GM18505 (cell line): Measurements from ENCODE around the gene ZAP70.

Experiments
- ATAC-seq: cut with Tn5 transposase; IDR thresholded peaks from one replicate; pipeline ENCODE4 v1.9.1; 2021; ENCODE audit not compliant: unreplicated experiment
- POLR2A ChIP-seq: IDR thresholded peaks from 4 replicates; pipeline ENCODE4 v1.6.1; 2011; ENCODE audit warnings: borderline replicate concordance; ENCODE audit not compliant: insufficient read depth, insufficient read length; ENCODE audit errors: extremely low read depth

The ZAP70 gene

DNA sequence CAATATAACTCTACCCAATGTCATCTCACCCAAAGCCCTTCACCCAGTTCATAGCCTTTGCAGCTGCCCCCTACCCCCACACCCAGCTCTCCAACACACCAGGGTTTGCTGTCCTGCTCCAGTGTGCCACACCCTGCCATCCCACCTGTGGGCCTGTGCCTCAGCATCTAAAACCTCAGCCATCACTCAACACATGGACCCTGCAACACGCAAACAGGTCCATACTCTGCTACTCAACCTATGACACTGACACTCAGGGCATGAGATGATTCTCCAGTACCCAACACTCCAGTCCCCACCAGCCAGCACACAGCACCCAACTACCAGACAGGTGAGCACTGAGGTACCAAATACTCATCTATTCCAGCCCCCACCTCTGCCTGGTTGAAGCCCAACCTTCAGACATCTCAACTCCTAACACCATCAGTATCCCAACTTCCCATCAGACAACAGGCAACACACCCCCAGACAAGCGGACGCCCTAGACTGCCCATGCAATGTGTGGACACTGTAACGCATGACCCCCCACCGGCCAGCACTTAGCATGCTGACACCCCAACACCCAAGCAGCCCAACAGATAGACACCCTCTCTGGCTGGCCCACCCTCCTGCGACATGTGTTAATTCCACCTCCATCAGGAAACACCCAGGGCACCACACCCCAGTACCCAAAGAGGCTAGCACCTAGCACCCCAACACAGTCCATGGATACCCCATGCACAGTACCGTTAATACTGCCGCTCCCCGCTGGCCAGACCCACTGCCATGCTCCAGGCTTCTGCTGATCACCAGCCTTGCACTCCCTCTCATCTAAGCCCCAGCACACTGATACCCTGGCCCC, 25.0 kb downstream of the ZAP70 start:
- ATAC-seq = no peak
- no peak for TF ChIP-seq POLR2A

DNA sequence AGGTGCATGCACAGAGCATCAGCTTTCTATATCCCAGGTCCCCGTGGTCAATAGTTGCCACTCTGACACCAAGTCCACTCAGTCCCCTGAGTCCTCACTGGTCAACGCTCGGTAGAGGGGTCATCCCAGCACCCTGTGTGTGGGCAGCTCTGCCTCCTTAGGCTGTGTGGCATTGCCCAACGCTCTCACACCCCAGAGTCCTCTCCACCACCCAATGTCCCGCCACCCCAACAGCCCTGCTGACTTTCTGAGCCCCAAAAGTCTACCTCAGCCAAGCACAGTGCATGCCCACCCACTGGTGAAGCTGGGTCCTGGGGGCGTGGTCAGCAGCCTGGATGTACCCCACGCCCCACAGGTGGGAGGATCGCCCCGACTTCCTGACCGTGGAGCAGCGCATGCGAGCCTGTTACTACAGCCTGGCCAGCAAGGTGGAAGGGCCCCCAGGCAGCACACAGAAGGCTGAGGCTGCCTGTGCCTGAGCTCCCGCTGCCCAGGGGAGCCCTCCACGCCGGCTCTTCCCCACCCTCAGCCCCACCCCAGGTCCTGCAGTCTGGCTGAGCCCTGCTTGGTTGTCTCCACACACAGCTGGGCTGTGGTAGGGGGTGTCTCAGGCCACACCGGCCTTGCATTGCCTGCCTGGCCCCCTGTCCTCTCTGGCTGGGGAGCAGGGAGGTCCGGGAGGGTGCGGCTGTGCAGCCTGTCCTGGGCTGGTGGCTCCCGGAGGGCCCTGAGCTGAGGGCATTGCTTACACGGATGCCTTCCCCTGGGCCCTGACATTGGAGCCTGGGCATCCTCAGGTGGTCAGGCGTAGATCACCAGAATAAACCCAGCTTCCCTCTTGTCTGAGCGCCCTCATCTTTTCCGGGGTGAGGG, 25.9 kb downstream of the ZAP70 start:
- no peak for ATAC-seq
- no peak for TF ChIP-seq POLR2A

DNA sequence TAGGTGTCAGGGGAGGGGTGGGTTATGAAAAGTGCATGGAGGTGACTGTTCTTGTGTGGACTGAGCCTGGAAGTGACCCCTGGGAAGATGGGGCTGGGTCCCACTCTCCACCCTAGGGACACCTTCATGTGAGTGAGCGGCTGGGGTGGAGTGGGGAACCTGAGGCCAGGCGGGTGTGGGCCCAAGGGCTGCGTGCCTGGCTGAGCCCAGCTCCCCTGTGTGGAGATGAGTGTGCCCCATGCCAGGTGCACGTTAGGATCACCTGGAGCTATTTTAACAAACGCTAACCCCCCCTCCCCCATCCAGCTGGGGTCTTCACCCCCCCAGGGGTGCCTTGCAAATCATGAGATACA, 26.5 kb downstream of the ZAP70 start:
- TF ChIP-seq POLR2A = no peak
- ATAC-seq = no peak

DNA sequence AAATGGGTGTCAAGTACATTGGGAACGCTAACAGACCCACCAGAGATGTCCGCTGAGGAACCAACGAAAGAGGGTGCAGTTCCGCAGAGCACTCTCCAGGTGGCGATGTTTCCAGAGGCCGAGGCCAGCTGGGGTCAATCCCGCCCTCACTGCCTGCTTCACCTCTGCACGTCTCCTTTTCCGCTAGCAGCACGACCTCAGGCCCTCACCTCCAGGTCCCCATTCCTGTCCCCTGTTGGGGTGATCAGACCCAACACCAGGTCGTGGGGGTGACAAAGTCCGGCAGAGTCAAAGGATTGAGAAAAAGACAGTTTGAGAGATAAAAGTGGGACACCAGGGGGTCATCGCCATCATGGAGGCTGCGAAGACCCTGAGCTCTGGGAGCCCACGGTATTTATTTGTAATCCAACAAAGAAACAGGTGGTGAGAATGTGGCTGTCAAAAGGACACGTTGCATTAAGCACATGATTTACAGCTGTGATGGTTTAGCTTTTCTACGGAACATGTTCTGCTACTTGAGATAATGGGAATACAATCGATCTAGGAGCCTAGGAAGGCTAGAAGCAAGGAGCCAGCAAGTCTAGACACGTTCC, 27.3 kb downstream of the ZAP70 start:
- no peak for TF ChIP-seq POLR2A
- no peak for ATAC-seq

DNA sequence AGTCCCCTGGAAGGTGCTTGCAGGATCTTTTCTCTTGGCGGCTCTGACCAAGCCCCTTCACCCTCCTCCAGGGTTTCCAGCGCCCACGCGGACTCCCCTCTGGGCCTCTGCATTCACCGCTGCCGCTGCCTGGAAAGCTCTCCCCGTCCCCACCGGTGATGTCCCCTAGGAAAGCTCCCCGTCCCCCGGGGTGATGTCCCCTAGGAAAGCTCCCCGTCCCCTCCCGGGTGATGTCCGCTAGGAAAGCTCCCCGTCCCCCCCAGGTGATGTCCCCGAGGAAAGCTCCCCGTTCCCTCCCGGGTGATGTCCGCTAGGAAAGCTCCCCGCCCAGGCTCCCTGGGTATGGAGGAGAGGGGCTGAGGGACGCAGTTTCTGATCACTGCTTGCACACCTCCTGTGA, 27.9 kb downstream of the ZAP70 start:
- no peak for TF ChIP-seq POLR2A
- no peak for ATAC-seq

DNA sequence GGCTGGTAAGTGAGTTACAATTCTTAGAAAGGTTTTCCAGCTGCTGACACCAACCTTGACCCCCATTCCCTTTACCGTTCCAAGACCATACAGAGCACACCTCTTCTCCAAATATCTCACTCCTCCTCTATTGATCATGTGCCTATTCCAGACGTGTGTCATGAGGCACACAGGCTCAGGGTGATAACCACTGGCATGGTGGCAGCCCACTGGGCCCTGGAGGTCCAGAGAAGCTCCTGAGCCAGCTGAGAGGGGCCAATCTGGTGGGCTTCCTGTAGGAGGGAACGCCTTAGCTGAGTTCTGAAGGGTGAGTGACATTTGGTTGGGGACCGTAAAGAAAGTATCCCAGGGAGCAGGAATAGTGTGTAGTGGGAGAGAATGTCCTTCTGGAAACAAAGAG, 28.3 kb downstream of the ZAP70 start:
- TF ChIP-seq POLR2A = no peak
- ATAC-seq = no peak

DNA sequence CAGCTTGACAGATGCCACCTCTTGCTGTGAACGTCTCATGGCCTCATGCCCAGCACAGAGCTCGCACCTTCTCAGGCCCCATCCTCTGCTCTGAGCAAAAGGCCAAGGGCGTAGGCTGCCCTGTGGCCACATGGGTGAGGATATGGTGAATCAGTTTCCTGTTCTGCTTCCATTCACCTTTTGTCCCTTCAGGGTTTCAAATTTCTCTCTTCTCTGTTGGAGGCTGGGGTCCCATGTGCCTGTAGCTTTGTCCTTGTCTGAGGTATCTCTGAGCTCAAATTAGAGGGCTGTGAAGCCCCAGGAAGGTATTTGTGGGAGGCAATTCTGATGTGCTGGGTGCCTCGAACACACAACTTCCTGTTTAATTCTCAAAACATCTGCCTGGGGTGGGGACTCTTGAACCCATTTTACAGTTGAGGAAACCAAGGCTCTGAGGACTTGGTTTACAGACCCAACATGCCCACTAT, 29.0 kb downstream of the ZAP70 start:
- ATAC-seq = no peak
- TF ChIP-seq POLR2A = no peak

DNA sequence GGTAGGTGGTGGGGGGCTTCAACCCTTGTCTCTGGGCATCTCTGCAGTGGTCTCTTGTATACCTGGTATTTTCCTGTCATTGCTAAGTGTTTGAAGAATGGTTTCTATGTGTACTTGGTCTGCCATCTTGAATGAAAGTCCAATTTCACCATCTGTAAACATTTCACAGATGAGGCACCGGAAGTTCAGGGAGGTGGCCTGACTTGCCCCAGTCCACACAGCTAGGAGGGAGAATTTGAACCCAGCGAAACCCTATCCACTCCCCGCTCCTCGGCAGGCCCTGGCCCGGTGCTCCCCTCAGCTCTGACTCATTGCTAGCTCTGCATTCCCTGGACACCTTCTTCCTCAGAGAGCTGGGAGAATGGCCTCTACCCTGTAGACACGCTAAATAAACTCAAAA, 30.5 kb downstream of the ZAP70 start:
- no peak for ATAC-seq
- TF ChIP-seq POLR2A = no peak

DNA sequence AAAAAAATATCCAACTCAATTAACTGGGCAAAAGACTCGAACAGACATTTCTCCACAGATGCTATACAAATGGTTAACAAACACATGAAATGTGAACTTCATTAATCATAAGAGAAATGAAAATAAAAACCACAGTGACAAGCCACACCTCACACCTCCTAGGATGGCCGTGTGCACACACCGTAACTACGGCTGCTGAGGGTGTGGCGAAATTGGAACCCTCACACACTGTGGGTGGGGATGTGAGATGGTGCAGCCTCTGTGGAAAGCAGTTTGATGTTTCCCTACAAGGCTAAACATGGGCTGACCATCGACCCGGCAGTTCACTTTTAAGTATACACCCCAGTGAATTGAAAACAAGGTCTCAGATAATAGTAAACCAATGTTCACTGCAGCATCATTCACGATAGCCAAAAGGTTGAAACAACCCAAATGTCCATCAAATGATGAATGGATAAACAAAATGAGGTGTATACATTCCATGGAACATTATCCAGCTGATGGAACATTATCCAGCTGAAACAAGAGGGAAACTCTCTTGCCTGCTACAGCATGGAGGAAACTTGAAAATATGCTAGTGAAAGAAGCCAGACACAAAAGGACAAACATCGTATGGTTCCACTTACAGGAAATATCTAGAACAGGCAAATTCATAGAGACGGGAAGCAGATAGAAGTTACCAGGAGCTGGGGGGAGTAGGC, 32.2 kb downstream of the ZAP70 start:
- TF ChIP-seq POLR2A = no peak
- no peak for ATAC-seq

DNA sequence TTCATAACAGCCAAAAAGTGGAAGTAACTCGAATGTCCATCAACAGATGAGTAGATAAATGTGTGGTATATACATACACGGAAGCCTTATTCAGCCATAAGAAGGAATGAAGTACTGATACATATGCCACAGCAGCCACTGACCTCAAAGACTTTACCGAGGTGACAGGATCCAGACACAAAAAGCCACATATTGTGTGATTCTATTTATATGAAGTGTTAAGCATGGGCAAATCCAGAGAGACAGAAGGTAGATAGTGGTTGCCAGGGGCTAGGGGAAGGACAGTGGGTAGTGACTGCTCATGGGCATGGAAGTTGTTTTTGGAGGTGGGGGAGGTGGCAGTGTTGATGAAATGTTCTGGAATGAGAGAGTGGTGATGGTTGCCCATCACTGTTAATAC, 33.9 kb downstream of the ZAP70 start:
- peak; percentile 23 for TF ChIP-seq POLR2A

DNA sequence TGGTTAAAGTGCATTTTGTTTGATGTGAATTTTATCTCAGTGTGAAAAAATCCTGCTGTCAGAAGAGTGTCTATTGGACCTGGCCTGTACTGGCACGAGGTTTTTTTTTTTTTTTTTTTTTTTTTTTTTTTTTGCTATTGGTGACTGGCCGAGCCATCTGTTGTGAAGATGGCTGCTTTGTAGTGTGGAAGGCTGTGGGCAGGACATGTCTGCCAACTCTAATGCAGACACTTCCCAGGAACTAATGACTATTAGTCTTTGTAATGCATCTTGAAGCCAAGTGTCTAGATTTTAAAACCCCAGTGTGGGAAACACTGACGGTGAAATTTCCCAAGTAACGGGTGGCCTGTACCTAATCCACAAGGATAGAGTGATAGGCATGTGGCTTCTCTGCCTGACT, 34.3 kb downstream of the ZAP70 start:
- no peak for ATAC-seq
- no peak for TF ChIP-seq POLR2A

More for the DNA sequence above, 33.9 kb downstream of the ZAP70 start:
- ATAC-seq = no peak

DNA sequence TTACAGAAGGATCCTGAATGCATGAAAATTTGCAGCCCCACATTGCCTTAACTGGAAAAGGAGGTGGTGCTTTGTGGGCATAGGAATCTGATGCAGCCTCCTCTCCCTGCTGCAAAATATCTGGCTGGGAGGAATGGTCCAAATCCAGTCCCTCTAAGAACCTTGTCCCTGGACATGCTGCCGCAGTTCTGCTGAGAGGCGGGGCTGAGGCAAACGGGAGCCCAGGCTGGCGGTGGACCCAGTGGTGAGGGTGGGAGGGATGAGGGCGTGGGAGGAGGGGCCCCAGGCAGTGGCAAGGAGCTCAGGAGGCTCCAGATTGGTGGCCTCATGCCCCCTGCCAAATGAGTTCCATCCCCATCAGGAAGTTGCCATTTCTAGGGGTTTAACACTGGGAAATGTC, 36.2 kb downstream of the ZAP70 start:
- no peak for ATAC-seq
- no peak for TF ChIP-seq POLR2A

DNA sequence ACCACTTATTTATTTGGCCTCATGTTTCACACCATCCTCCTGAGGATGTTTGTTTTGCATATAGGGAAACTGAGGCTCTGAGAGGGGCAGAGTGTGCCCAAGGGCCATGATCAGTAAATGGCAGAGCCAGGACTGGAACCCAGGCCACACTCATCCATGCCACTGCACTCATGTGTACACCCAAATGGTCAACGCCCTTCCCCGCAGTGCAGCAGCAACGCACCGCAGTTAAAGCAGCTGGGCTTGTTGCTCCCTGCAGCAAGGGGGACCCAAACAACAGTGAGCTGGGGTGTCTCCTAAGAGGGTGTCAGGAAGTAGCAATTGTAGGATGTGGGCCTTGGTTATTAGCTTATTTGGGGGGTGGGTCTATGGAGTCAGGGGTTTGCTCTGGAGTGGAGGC, 36.6 kb downstream of the ZAP70 start:
- ATAC-seq = no peak

DNA sequence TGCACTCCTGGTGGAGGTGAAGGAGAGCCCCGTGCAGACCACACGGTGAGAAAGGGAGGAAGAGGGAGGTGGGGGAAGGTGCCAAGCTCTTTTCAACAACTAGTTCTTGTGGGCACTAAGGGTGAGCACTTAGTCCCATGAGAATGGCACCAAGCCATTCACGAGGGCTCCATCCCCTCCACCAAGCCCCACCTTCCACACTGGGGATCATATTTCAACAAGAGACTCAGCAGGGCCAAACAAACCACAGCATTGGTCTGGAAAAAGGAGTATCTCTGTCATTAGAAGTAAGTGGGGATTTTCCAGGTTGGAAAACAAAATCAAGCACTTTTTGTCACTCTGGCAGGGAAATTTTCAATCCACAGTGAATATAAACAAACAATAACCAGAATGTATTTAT, 38.4 kb downstream of the ZAP70 start:
- no peak for ATAC-seq
- TF ChIP-seq POLR2A = no peak

More for the DNA sequence above, 36.6 kb downstream of the ZAP70 start:
- no peak for TF ChIP-seq POLR2A
